ENCODE data around the gene GABPB2.

- TF ChIP-seq, protein P1, sequence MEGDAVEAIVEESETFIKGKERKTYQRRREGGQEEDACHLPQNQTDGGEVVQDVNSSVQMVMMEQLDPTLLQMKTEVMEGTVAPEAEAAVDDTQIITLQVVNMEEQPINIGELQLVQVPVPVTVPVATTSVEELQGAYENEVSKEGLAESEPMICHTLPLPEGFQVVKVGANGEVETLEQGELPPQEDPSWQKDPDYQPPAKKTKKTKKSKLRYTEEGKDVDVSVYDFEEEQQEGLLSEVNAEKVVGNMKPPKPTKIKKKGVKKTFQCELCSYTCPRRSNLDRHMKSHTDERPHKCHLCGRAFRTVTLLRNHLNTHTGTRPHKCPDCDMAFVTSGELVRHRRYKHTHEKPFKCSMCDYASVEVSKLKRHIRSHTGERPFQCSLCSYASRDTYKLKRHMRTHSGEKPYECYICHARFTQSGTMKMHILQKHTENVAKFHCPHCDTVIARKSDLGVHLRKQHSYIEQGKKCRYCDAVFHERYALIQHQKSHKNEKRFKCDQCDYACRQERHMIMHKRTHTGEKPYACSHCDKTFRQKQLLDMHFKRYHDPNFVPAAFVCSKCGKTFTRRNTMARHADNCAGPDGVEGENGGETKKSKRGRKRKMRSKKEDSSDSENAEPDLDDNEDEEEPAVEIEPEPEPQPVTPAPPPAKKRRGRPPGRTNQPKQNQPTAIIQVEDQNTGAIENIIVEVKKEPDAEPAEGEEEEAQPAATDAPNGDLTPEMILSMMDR (IDR thresholded peaks at IDR 0.05) = no peak
- TF ChIP-seq POLR2AphosphoS5 (IDR thresholded peaks at IDR 0.05; ENCODE audit: low read depth, low read length) = no peak
- TF ChIP-seq, protein P2, sequence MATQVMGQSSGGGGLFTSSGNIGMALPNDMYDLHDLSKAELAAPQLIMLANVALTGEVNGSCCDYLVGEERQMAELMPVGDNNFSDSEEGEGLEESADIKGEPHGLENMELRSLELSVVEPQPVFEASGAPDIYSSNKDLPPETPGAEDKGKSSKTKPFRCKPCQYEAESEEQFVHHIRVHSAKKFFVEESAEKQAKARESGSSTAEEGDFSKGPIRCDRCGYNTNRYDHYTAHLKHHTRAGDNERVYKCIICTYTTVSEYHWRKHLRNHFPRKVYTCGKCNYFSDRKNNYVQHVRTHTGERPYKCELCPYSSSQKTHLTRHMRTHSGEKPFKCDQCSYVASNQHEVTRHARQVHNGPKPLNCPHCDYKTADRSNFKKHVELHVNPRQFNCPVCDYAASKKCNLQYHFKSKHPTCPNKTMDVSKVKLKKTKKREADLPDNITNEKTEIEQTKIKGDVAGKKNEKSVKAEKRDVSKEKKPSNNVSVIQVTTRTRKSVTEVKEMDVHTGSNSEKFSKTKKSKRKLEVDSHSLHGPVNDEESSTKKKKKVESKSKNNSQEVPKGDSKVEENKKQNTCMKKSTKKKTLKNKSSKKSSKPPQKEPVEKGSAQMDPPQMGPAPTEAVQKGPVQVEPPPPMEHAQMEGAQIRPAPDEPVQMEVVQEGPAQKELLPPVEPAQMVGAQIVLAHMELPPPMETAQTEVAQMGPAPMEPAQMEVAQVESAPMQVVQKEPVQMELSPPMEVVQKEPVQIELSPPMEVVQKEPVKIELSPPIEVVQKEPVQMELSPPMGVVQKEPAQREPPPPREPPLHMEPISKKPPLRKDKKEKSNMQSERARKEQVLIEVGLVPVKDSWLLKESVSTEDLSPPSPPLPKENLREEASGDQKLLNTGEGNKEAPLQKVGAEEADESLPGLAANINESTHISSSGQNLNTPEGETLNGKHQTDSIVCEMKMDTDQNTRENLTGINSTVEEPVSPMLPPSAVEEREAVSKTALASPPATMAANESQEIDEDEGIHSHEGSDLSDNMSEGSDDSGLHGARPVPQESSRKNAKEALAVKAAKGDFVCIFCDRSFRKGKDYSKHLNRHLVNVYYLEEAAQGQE (IDR thresholded peaks at IDR 0.05; ENCODE audit: insufficient read depth in 1 of 2, low read depth in 2 of 2, low read length in 1 of 2) = no peak
- no peak for TF ChIP-seq TCF7L2 (IDR thresholded peaks at IDR 0.05; ENCODE audit: low read depth, low read length)
These were observed 96.0 kb downstream of the GABPB2 start for GRCh38 chr1:151166505-151166956.

Measured in Panc1 (cell line).